PFSK-1 (cell line): ENCODE data around the gene SPAG7.
A peak's percentile ranks its signal among the peaks of the same experiment; 100 is the strongest.

Experiments used
- FOXP2 ChIP-seq: optimal IDR thresholded peaks from 2 replicates; pipeline ENCODE3; 2011; ENCODE audit warnings: borderline replicate concordance, control low read depth, inconsistent platforms; ENCODE audit not compliant: insufficient read depth; ENCODE audit errors: extremely low read length, extremely low read depth
- POLR2AphosphoS5 ChIP-seq: IDR thresholded peaks from 2 replicates; pipeline ENCODE4 v1.6.1; 2012; ENCODE audit warnings: low read depth, mild to moderate bottlenecking, control low read depth, low read length, moderate library complexity
- SIN3A ChIP-seq: IDR thresholded peaks from 2 replicates; pipeline ENCODE4 v1.6.1; 2012; ENCODE audit warnings: mild to moderate bottlenecking, low read length, moderate library complexity, borderline replicate concordance; ENCODE audit not compliant: insufficient read depth
- TAF1 ChIP-seq: IDR thresholded peaks from 2 replicates; pipeline ENCODE4 v1.6.1; 2012; ENCODE audit warnings: low read length, control low read depth, borderline replicate concordance; ENCODE audit not compliant: insufficient read depth
- TF ChIP-seq, protein P1 (sequence below), 2 experiments: IDR thresholded peaks; 2 replicates each; pipeline versions ENCODE4 v1.6.1 to v1.8.0; 2011 to 2012; ENCODE audit warnings: low read depth in 2 of 2, low read length in 2 of 2, control low read depth in 1 of 2, inconsistent platforms in 1 of 2, mild to moderate bottlenecking in 1 of 2, moderate library complexity in 1 of 2; ENCODE audit not compliant: insufficient read depth in 1 of 2

The SPAG7 gene

DNA sequence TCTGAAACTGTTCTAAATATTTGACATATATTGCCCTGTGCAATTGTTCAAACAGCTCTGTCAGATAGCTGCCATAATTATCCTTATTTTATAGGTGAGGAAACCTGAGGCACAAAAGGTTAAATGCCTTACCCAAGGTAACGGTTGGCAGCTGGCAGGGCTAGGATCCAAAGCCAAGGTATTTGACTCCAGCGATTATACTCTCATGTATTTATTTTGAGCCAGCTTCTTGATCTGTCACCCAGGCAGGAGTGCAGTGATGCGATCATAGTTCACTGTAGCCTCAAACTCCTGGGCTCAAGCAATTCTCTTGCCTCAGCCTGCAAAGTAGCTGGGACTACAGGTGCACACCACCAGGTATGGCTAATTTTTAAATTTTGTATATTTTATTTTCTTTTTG, 9.5 kb downstream of the SPAG7 start:
- TF ChIP-seq POLR2AphosphoS5 (0 out of 2 replicates have a peak, but pooled peaks have one; percentile 28), TAF1 (no peak), SIN3A (no peak), FOXP2 (no peak)

DNA sequence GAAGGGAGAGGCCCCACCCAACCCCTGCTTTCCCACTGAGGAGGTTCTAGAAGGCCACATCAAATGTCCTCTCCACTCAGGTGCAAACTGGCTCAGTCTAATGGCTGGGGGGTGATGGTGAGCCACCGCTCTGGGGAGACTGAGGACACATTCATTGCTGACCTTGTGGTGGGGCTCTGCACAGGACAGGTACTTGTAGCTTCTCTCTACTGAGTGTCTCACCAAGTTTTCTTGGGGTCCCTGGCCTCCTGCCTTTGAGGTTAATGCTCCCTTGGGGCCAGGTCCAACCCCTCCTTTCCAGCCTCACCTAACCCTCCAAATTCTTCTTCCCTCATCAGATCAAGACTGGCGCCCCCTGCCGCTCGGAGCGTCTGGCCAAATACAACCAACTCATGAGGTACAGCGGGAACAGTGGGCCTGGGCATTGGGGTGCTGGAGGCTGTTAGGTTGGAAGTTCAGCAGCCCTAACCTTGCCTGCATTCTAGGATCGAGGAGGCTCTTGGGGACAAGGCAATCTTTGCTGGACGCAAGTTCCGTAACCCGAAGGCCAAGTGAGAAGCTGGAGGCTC, 11.0 kb downstream of the SPAG7 start:
- TF ChIP-seq, protein P1, sequence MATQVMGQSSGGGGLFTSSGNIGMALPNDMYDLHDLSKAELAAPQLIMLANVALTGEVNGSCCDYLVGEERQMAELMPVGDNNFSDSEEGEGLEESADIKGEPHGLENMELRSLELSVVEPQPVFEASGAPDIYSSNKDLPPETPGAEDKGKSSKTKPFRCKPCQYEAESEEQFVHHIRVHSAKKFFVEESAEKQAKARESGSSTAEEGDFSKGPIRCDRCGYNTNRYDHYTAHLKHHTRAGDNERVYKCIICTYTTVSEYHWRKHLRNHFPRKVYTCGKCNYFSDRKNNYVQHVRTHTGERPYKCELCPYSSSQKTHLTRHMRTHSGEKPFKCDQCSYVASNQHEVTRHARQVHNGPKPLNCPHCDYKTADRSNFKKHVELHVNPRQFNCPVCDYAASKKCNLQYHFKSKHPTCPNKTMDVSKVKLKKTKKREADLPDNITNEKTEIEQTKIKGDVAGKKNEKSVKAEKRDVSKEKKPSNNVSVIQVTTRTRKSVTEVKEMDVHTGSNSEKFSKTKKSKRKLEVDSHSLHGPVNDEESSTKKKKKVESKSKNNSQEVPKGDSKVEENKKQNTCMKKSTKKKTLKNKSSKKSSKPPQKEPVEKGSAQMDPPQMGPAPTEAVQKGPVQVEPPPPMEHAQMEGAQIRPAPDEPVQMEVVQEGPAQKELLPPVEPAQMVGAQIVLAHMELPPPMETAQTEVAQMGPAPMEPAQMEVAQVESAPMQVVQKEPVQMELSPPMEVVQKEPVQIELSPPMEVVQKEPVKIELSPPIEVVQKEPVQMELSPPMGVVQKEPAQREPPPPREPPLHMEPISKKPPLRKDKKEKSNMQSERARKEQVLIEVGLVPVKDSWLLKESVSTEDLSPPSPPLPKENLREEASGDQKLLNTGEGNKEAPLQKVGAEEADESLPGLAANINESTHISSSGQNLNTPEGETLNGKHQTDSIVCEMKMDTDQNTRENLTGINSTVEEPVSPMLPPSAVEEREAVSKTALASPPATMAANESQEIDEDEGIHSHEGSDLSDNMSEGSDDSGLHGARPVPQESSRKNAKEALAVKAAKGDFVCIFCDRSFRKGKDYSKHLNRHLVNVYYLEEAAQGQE (IDR thresholded peaks at IDR 0.05; ENCODE audit: insufficient read depth in 1 of 2, low read depth in 2 of 2, low read length in 2 of 2) = no peak

DNA sequence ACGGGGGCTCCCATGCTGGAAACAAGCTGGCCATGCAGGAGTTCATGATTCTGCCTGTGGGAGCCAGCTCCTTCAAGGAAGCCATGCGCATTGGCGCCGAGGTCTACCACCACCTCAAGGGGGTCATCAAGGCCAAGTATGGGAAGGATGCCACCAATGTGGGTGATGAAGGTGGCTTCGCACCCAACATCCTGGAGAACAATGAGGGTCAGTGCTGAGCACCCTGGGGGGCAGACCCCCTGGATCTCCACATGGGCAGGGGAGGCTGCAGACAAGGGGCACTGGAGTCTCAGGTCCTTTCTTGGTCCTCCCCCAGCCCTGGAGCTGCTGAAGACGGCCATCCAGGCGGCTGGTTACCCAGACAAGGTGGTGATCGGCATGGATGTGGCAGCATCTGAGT, 12.5 kb downstream of the SPAG7 start:
- TF ChIP-seq FOXP2 (no peak), POLR2AphosphoS5 (no peak), TAF1 (no peak)
- TF ChIP-seq, protein P1 (IDR thresholded peaks at IDR 0.05; ENCODE audit: insufficient read depth in 1 of 2, low read depth in 2 of 2, low read length in 2 of 2) = no peak

DNA sequence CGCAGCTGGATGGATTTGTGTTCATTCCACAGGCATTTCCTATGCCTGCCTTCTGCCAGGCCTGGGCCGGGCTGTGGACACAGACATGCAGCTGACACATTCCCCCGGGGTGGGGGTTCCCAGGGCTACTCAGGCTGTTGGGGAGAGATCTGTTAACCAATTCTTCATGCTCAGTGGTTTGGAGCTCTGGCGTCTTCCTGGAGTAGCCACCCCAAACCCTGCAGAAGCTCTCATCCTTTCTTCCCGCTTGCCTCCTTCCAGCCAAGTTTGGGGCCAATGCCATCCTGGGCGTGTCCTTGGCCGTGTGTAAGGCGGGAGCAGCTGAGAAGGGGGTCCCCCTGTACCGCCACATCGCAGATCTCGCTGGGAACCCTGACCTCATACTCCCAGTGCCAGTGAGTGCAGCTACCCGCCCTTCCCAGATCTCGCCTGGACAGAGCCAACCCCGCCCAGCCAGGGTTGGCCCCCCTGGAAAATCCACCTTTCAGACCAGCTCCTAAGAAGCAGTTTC, 14.1 kb downstream of the SPAG7 start:
- TF ChIP-seq TAF1 = no peak
- no peak for TF ChIP-seq SIN3A
- no peak for TF ChIP-seq POLR2AphosphoS5
- TF ChIP-seq, protein P1 (IDR thresholded peaks at IDR 0.05; ENCODE audit: insufficient read depth in 1 of 2, low read depth in 2 of 2, low read length in 2 of 2) = no peak
- no peak for TF ChIP-seq FOXP2

DNA sequence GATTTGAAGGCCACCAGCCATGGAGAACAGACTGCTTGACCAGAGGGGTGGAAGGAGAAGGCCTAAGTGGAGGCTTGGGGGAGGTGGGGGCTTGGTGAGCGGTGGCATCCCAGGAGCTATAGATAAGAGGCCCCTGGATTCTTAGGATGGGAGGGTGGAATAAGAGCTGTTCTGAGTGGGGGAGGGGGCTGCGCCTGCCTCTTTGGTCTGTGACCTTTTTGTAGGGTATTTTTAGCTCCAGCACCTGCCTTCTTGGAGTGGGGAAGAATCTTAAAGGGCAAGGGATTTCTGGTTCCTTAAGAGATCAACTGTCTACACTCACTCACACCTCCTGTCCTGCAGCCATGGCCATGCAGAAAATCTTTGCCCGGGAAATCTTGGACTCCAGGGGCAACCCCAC, 16.1 kb downstream of the SPAG7 start:
- TF ChIP-seq POLR2AphosphoS5 = no peak
- TF ChIP-seq TAF1 = no peak

DNA sequence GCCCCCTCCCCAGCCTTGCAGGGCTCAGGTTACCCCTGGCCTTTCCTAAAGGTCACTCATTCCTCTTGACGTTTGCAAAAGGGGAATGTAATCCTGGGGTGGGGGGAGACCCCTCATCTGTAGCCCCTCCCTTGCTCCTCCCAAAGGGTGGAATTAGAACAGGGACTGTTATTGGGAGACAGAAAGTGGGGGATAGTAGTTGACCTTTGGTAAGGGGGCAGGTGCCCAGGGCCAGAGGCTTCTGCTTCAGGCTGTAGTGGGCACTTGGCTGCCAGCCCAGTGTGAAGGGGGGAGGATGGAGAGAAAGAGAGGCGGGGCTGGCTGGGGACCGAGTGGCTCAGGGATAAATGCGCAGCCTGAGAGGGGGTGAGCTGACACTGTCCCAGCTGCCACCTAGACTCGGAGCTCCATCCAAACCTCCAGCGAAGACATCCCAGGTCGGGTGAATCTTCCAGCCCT, 16.8 kb downstream of the SPAG7 start, which contains the start of gene ENO3:
Gene ENO3, plus strand, starts transcription at position 374 of the 459 bp plus-strand sequence. CDS start 711 bp downstream, outside the sequence.
- TF ChIP-seq SIN3A (no peak), TAF1 (no peak), FOXP2 (no peak), POLR2AphosphoS5 (no peak)
- TF ChIP-seq, protein P1 (IDR thresholded peaks at IDR 0.05; ENCODE audit: insufficient read depth in 1 of 2, low read depth in 2 of 2, low read length in 2 of 2) = no peak
